Sigmoid colon (tissue), 7 donors: ENCODE results near the gene RBPJ. TPM values are rescaled to one million over a fixed set of nuclear protein-coding genes. Genes with fewer than 3 reads are reported as not detected.

Experiments used
- DNase-seq: peaks from one replicate; pipeline ENCODE4 v3.0.0-alpha.2; 2019
- H3K27ac ChIP-seq, 4 donors: fragments of 200-600 bp; sonication (generic); one replicate each; pipeline ENCODE4 v1.5.1; 2016 to 2019; ENCODE audit warnings: mild to moderate bottlenecking in 1 of 4
- H3K27me3 ChIP-seq, 3 donors: fragments of 200-600 bp; sonication (generic); one replicate each; pipeline ENCODE4 v1.5.1; 2019; ENCODE audit warnings: mild to moderate bottlenecking in 1 of 3
- H3K36me3 ChIP-seq, 4 donors: fragments of 200-600 bp; sonication (generic); one replicate each; pipeline ENCODE4 v1.5.1; 2016 to 2019
- H3K4me1 ChIP-seq, 4 donors: fragments of 200-600 bp; sonication (generic); one replicate each; pipeline ENCODE4 v1.5.1; 2017 to 2019
- H3K4me3 ChIP-seq, 4 donors: fragments of 200-600 bp; sonication (generic); one replicate each; pipeline ENCODE4 v1.5.1; 2017 to 2019; ENCODE audit warnings: mild to moderate bottlenecking in 2 of 4, moderate library complexity in 1 of 4
- H3K9me3 ChIP-seq, 4 donors: fragments of 200-600 bp in 3 of 4; sonication (generic) in 3 of 4; one replicate each; pipeline versions ENCODE4 v1.5.1 to v1.6.1; 2013 to 2019
- CTCF ChIP-seq, 4 experiments: fragments of 450-650 bp in 3 of 4; fragments of 200-600 bp in 1 of 4; IDR thresholded peaks; one replicate each; pipeline ENCODE4 v1.5.1; 2016 to 2019; ENCODE audit warnings: antibody characterized with exemption in 4 of 4, mild to moderate bottlenecking in 3 of 4, moderate library complexity in 2 of 4
- EP300 ChIP-seq, 4 donors: sonication (generic); formaldehyde crosslinking; IDR thresholded peaks; one replicate each; pipeline ENCODE4 v1.6.1; 2017; ENCODE audit warnings: antibody characterized with exemption in 4 of 4
- POLR2A ChIP-seq, 2 donors: fragments of 450-650 bp; IDR thresholded peaks; one replicate each; pipeline ENCODE4 v1.6.1; 2016; ENCODE audit warnings: antibody characterized with exemption in 2 of 2, mild to moderate bottlenecking in 2 of 2, moderate library complexity in 2 of 2
- POLR2AphosphoS5 ChIP-seq, 4 donors: sonication (generic); formaldehyde crosslinking; IDR thresholded peaks; one replicate each; pipeline ENCODE4 v1.6.1; 2017; ENCODE audit warnings: antibody characterized with exemption in 4 of 4
- WGBS, 2 donors: extraction: QIAGEN DNeasy Blood & Tissue Kit; methylation state at CpG; one replicate each; pipeline ENCODE4 v1.1.7; 2013; 5-methylcytosine and 5-hydroxymethylcytosine counted together
- intact Hi-C: fragments of 100-400 bp; cut with DNase I; formaldehyde crosslinking; loops from one replicate; pipeline ENCODE4 v1.15.1; 2023
- polyA plus RNA-seq, 3 donors: library from polyadenylated mRNA; stranded (reverse); fragments of 200-250 nt; gene quantifications; one replicate each; pipeline ENCODE4 v1.2.3, GENCODE V29; 2013
- total RNA-seq, 4 donors: library from RNA; depleted of rRNA; stranded (reverse); fragments of >200 nt; gene quantifications; one replicate each; pipeline ENCODE4 v1.1.0, GENCODE V29; 2016
- donor health status: healthy with polysubstance abuse.
- donor health status: Bipolar disorder and iron deficiency.
- donor health status: healthy.

RBPJ gene
- total and polyA plus RNA-seq, 7 donors: 15.0 to 114 (median 78.4) TPM

DNA sequence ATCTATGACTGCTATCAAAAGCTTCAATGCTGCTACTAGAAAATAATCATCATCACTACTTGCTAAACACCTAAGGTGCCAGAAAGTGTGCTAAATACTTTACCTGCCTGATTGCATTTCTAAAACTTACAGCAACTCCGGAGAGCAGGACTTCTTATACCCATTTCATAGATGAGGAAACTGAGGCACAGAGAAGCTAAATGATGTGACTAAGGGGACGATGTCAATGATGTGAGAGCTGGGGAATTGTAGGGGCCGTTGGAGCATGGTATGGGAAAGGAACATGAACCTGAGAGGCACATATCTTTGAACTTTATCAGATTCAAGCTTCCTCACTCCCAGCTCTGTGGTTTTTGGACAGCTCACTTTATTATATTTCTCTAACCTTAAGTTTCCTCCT lies 130.8 kb downstream of the RBPJ start:
- DNase-seq: no peak
- WGBS, 2 donors: 70 to 72% methylated on average over 3 of the region's 3 CpGs
- no peak overlapping the region for H3K27ac ChIP-seq

DNA sequence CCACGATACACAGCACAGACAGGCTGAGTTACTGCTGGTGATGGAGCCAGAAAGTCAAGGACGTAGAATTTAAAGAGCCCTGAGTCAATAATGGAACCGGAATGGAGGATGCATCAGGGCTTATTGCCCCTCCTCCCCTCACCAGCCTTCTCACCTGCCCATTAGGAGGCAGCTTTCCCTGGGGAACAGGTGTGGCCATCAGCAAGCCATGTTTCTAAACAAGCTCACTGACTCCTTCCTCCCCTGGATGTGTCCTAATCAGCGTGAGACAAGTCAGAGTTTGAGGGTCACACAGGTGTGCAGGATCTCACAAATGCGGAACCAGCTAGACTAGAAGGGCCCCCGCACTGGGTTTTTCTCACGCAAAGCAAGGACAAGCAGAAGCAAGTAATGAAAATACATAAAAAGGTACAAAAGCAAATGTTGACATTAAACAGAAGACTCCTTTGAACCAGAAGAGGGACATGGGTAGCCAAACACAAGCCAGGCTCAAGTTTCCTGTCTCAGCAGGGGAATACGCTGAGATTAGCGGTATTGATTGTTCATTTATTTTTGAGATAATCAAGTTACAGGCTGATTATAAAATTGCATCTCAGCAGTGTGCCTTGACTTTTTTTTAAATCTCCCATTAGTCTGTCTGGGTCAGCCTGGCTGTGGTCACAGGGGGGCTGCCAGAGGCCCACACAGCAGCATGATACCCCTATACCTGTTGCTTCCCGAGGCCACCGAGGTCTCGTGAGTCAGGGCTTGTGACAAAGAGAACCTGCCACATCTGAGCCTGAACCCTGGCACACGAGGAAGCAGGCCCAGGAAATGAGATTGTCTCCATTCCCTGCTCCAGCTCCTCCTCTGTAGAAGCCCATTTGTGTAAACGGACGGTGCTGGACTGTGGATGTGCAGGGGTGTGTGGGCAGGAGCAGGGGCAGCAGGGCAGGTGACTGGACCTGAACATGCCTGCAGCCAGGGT lies 132.0 kb downstream of the RBPJ start:
- Histone ChIP-seq H3K27ac (peak overlapping the region in 2 of 4 donors; percentile 41 to 44), H3K27me3 (no peaks in the 10 kb centered on the region), H3K4me3 (no peak overlapping the region), H3K36me3 (no peaks in the 10 kb centered on the region), H3K9me3 (peaks cover 0 to 4% (median 0%) of the 10 kb centered on the region in 4 donors), H3K4me1 (peaks cover 0 to 38% (median 16%) of the 10 kb centered on the region in 4 donors)
- intact Hi-C loops: loop anchor here (10.0 kb wide), 1 partner anchor 132 kb away; the partner anchor contains the start of gene TBC1D19
- DNase-seq: no peak
- 60 to 74% methylated on average over 15 of the region's 15 CpGs for WGBS, 2 donors
- TF ChIP-seq CTCF (IDR thresholded peaks at IDR 0.05): no peak
- TF ChIP-seq POLR2AphosphoS5 (IDR thresholded peaks at IDR 0.05): no peak
- no peak for TF ChIP-seq EP300 (IDR thresholded peaks at IDR 0.05)
- TF ChIP-seq POLR2A (IDR thresholded peaks at IDR 0.05): no peak

More for the DNA sequence above, 130.8 kb downstream of the RBPJ start:
- TF ChIP-seq CTCF (IDR thresholded peaks at IDR 0.05) (no peak), EP300 (IDR thresholded peaks at IDR 0.05) (no peak), POLR2AphosphoS5 (IDR thresholded peaks at IDR 0.05) (no peak), POLR2A (IDR thresholded peaks at IDR 0.05) (no peak)
- intact Hi-C loops: loop anchor here (10.0 kb wide), 1 partner anchor 133 kb away; the partner anchor contains the start of gene TBC1D19
- no peaks in the 10 kb centered on the region for H3K27me3 ChIP-seq
- no peaks in the 10 kb centered on the region for H3K36me3 ChIP-seq
- H3K9me3 ChIP-seq: peaks cover 0 to 4% (median 0%) of the 10 kb centered on the region in 4 donors
- H3K4me3 ChIP-seq: no peak overlapping the region
- H3K4me1 ChIP-seq: peaks cover 0 to 26% (median 11%) of the 10 kb centered on the region in 4 donors

- peaks cover 0 to 60% (median 31%) of the 10 kb centered on the region in 4 donors for H3K4me1 ChIP-seq
- DNase-seq: no peak
- 91 to 99% methylated on average over 3 of the region's 3 CpGs for WGBS, 2 donors
- no peaks in the 10 kb centered on the region for H3K27me3 ChIP-seq
- H3K9me3 ChIP-seq: peaks cover 0 to 4% (median 0%) of the 10 kb centered on the region in 4 donors
- TF ChIP-seq POLR2A (IDR thresholded peaks at IDR 0.05) (no peak), EP300 (IDR thresholded peaks at IDR 0.05) (no peak), POLR2AphosphoS5 (IDR thresholded peaks at IDR 0.05) (no peak), CTCF (IDR thresholded peaks at IDR 0.05) (no peak)
- no peak overlapping the region for H3K27ac ChIP-seq
- intact Hi-C loops: loop anchor here (10.0 kb wide), 1 partner anchor 130 kb away; the partner anchor contains the start of gene TBC1D19
- H3K36me3 ChIP-seq: no peaks in the 10 kb centered on the region
- no peak overlapping the region for H3K4me3 ChIP-seq
These were observed 134.1 kb downstream of the RBPJ start for GRCh38 chr4:26454961-26455360.

DNA sequence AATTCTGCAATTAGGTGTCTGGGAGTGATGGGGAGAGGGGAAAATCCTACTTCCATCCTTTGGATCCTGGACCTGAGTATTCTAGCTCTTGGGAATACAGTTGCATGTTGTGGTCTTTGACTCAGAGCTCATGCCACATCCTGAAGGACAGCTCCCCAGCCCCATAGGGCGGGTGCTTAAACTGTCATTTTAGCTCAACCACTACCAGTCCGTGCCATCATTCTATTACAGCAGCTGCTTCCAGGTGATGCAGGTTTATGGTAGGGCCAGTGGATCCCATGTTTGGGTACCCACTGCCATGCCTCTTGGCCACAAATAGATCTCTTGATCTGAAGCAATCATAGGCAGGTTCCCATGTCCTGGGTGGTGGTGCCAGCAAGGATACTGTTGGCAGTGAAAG lies 134.8 kb downstream of the RBPJ start:
- H3K9me3 ChIP-seq: peaks cover 0 to 4% (median 0%) of the 10 kb centered on the region in 4 donors
- TF ChIP-seq CTCF (IDR thresholded peaks at IDR 0.05): no peak
- TF ChIP-seq EP300 (IDR thresholded peaks at IDR 0.05): no peak
- no peak for TF ChIP-seq POLR2AphosphoS5 (IDR thresholded peaks at IDR 0.05)
- TF ChIP-seq POLR2A (IDR thresholded peaks at IDR 0.05): no peak
- no peak for DNase-seq
- no peak overlapping the region for H3K27ac ChIP-seq
- H3K27me3 ChIP-seq: no peaks in the 10 kb centered on the region
- no peaks in the 10 kb centered on the region for H3K36me3 ChIP-seq
- WGBS, 2 donors: 81 to 91% methylated on average over 2 of the region's 2 CpGs
- intact Hi-C loops: loop anchor here (10.0 kb wide), 1 partner anchor 129 kb away; the partner anchor contains the start of gene TBC1D19
- peaks cover 0 to 60% (median 37%) of the 10 kb centered on the region in 4 donors for H3K4me1 ChIP-seq
- H3K4me3 ChIP-seq: no peak overlapping the region
